WTC11 (cell line): Measurements from ENCODE around the gene TUT4. TPM values are rescaled to one million over a fixed set of nuclear protein-coding genes. Genes with fewer than 3 reads are reported as not detected.

Experiments
- ATAC-seq: fragments of 200-7000 bp; cut with Tn5 transposase; 2 replicates; pipeline ENCODE4 v1.10.0; 2021; ENCODE audit warnings: mild to moderate bottlenecking, moderate library complexity
- CTCF ChIA-PET: fragments of 300-600 bp; sonication (Branson Sonifier 250); formaldehyde crosslinking; loops from one replicate; lab custom pipeline; 2021; ENCODE audit warnings: antibody characterized with exemption; lab: Charles Lee
- POLR2A ChIA-PET: fragments of 350-600 bp; sonication (Branson Sonifier 250); formaldehyde crosslinking; loops from one replicate; lab custom pipeline; 2021; ENCODE audit warnings: antibody characterized with exemption; lab: Charles Lee
- DNase-seq: peaks from one replicate; pipeline ENCODE4 v3.0.0; 2021; ENCODE audit warnings: low spot score
- H3K27ac Mint-ChIP-seq: 2 replicates; pipeline ENCODE4 v1.8.0; 2021; ENCODE audit warnings: mixed read lengths
- H3K27me3 Mint-ChIP-seq: 2 replicates; pipeline ENCODE4 v1.8.0; 2021; ENCODE audit warnings: low read depth, mild to moderate bottlenecking, moderate library complexity, mixed read lengths
- H3K36me3 Mint-ChIP-seq: 2 replicates; pipeline ENCODE4 v1.8.0; 2021; ENCODE audit warnings: mixed read lengths
- H3K4me1 Mint-ChIP-seq: 2 replicates; pipeline ENCODE4 v1.8.0; 2022; ENCODE audit warnings: mixed read lengths
- H3K4me3 Mint-ChIP-seq: 2 replicates; pipeline ENCODE4 v1.8.0; 2021; ENCODE audit warnings: mild to moderate bottlenecking, moderate library complexity, mixed read lengths
- H3K9me3 Mint-ChIP-seq: 2 replicates; pipeline ENCODE4 v1.8.0; 2021; ENCODE audit warnings: mixed read lengths
- AR ChIP-seq: fragments of 250-450 bp; sonication (Bioruptor Pico); IDR thresholded peaks from 2 replicates; pipeline ENCODE4 v1.9.0; 2021; ENCODE audit warnings: mild to moderate bottlenecking
- CDX4 ChIP-seq: fragments of 250-450 bp; sonication (Bioruptor Pico); IDR thresholded peaks from 2 replicates; pipeline ENCODE4 v1.9.0; 2021; ENCODE audit warnings: moderate library complexity, mild to moderate bottlenecking, inconsistent platforms, borderline replicate concordance
- CREB1 ChIP-seq: sonication (generic); formaldehyde crosslinking; IDR thresholded peaks from 2 replicates; pipeline ENCODE4 v1.8.0; 2023; ENCODE audit warnings: mild to moderate bottlenecking, missing genetic modification reagents
- CREM ChIP-seq: sonication (generic); formaldehyde crosslinking; IDR thresholded peaks from 2 replicates; pipeline ENCODE4 v1.8.1; 2022; ENCODE audit warnings: mild to moderate bottlenecking, missing genetic modification reagents, moderate library complexity
- E2F4 ChIP-seq: sonication (generic); formaldehyde crosslinking; IDR thresholded peaks from 2 replicates; pipeline ENCODE4 v1.8.1; 2022; ENCODE audit warnings: low read depth, mild to moderate bottlenecking, moderate library complexity, missing genetic modification reagents, borderline replicate concordance
- FOXJ3 ChIP-seq: sonication (generic); formaldehyde crosslinking; IDR thresholded peaks from 2 replicates; pipeline ENCODE4 v1.9.0; 2021; ENCODE audit warnings: missing genetic modification reagents, mild to moderate bottlenecking, borderline replicate concordance
- FOXK1 ChIP-seq: sonication (generic); formaldehyde crosslinking; IDR thresholded peaks from 2 replicates; pipeline ENCODE4 v1.8.0; 2022; ENCODE audit warnings: mild to moderate bottlenecking, moderate library complexity, missing genetic modification reagents
- IRF2 ChIP-seq: sonication (generic); formaldehyde crosslinking; IDR thresholded peaks from 2 replicates; pipeline ENCODE4 v1.8.0; 2022; ENCODE audit warnings: low read depth, missing genetic modification reagents, borderline replicate concordance
- JAZF1 ChIP-seq: fragments of 250-450 bp; sonication (Bioruptor Pico); IDR thresholded peaks from 2 replicates; pipeline ENCODE4 v1.9.0; 2021; ENCODE audit warnings: moderate library complexity, mild to moderate bottlenecking, inconsistent platforms
- KAT7 ChIP-seq: sonication (generic); formaldehyde crosslinking; IDR thresholded peaks from 2 replicates; pipeline ENCODE4 v1.8.1; 2023; ENCODE audit warnings: missing genetic modification reagents, mild to moderate bottlenecking, borderline replicate concordance
- MLX ChIP-seq: sonication (generic); formaldehyde crosslinking; IDR thresholded peaks from 2 replicates; pipeline ENCODE4 v1.8.1; 2023; ENCODE audit warnings: mild to moderate bottlenecking, missing genetic modification reagents, moderate library complexity
- MXD4 ChIP-seq: fragments of 250-450 bp; sonication (Bioruptor Pico); IDR thresholded peaks from 2 replicates; pipeline ENCODE4 v1.8.0; 2021; ENCODE audit warnings: mild to moderate bottlenecking, moderate library complexity, borderline replicate concordance
- NR3C1 ChIP-seq: sonication (generic); formaldehyde crosslinking; conservative IDR thresholded peaks from 2 replicates; pipeline ENCODE4 v1.8.1; 2023; ENCODE audit warnings: low read depth, mild to moderate bottlenecking, missing genetic modification reagents
- PREB ChIP-seq: sonication (generic); formaldehyde crosslinking; IDR thresholded peaks from 2 replicates; pipeline ENCODE4 v1.8.1; 2022; ENCODE audit warnings: mild to moderate bottlenecking, missing genetic modification reagents, moderate library complexity, borderline replicate concordance
- SMAD3 ChIP-seq: sonication (generic); formaldehyde crosslinking; IDR thresholded peaks from 2 replicates; pipeline ENCODE4 v1.8.0; 2022; ENCODE audit warnings: missing genetic modification reagents, mild to moderate bottlenecking, borderline replicate concordance
- SOX15 ChIP-seq: fragments of 250-450 bp; sonication (Bioruptor Pico); IDR thresholded peaks from 2 replicates; pipeline ENCODE4 v1.9.0; 2021; ENCODE audit warnings: mild to moderate bottlenecking
- SP1 ChIP-seq: sonication (generic); formaldehyde crosslinking; conservative IDR thresholded peaks from 2 replicates; pipeline ENCODE4 v1.8.1; 2022; ENCODE audit warnings: missing genetic modification reagents
- TEAD4 ChIP-seq: sonication (generic); formaldehyde crosslinking; IDR thresholded peaks from 2 replicates; pipeline ENCODE4 v1.8.0; 2022; ENCODE audit warnings: mild to moderate bottlenecking, missing genetic modification reagents
- TP53 ChIP-seq: sonication (generic); formaldehyde crosslinking; IDR thresholded peaks from 2 replicates; pipeline ENCODE4 v1.8.1; 2023; ENCODE audit warnings: mild to moderate bottlenecking, missing genetic modification reagents
- ZNF232 ChIP-seq: sonication (generic); formaldehyde crosslinking; IDR thresholded peaks from 2 replicates; pipeline ENCODE4 v1.8.0; 2022; ENCODE audit warnings: mild to moderate bottlenecking, missing genetic modification reagents
- ZNF317 ChIP-seq: sonication (generic); formaldehyde crosslinking; IDR thresholded peaks from 2 replicates; pipeline ENCODE4 v1.8.1; 2023; ENCODE audit warnings: low read depth, mild to moderate bottlenecking, moderate library complexity, missing genetic modification reagents, borderline replicate concordance
- ZNF416 ChIP-seq: fragments of 250-450 bp; sonication (Bioruptor Pico); IDR thresholded peaks from 2 replicates; pipeline ENCODE4 v1.9.0; 2021; ENCODE audit warnings: mild to moderate bottlenecking, inconsistent platforms
- ZNF671 ChIP-seq: fragments of 250-450 bp; sonication (Bioruptor Pico); IDR thresholded peaks from 2 replicates; pipeline ENCODE4 v1.8.0; 2021; ENCODE audit warnings: mild to moderate bottlenecking
- total RNA-seq: library from RNA; stranded (reverse); gene quantifications from 3 replicates; pipeline ENCODE4 v1.2.3, GENCODE V29; 2021

The TUT4 gene
- total RNA-seq, 1 experiment from 2014 or later: 63.3 TPM

- TF ChIP-seq ZNF232 (CRISPR knock-in tag) (no peak), SOX15 (CRISPR knock-in tag) (no peak), MLX (CRISPR knock-in tag) (no peak), E2F4 (no peak), JAZF1 (CRISPR knock-in tag) (no peak), PREB (no peak), KAT7 (CRISPR knock-in tag) (no peak), CREB1 (CRISPR knock-in tag) (no peak)
Observed at GRCh38 chr1:52523376-52523775, 29.5 kb downstream of the TUT4 start (continued).

GRCh38 chr1:52520148-52520547 lies 32.7 kb downstream of the TUT4 start:
- H3K4me3 Mint-ChIP-seq: no peak overlapping the region
- DNase-seq (no peak), ATAC-seq (no peak)
- ChIA-PET CTCF (interaction anchor here (1.2 kb wide), 1 partner anchor 166 kb away, joined by 3 read pairs; no protein-coding TSS in a partner anchor), POLR2A (interaction anchor here (0.6 kb wide), 1 partner anchor 16 kb away, joined by 3 read pairs; no protein-coding TSS in a partner anchor)
- H3K4me1 Mint-ChIP-seq: peaks cover 11% of the 10 kb centered on the region
- no peaks in the 10 kb centered on the region for H3K27me3 Mint-ChIP-seq
- no peaks in the 10 kb centered on the region for H3K9me3 Mint-ChIP-seq
- H3K36me3 Mint-ChIP-seq: peaks cover 15% of the 10 kb centered on the region
- TF ChIP-seq SP1 (no peak), CDX4 (CRISPR knock-in tag) (no peak), TEAD4 (CRISPR knock-in tag) (no peak), TP53 (CRISPR knock-in tag) (no peak), NR3C1 (CRISPR knock-in tag) (no peak), PREB (no peak), AR (CRISPR knock-in tag) (no peak), IRF2 (no peak), MXD4 (CRISPR knock-in tag) (no peak)
- no peak overlapping the region for H3K27ac Mint-ChIP-seq

GRCh38 chr1:52518962-52519361 lies 33.9 kb downstream of the TUT4 start:
- Mint-ChIP-seq H3K4me1 (peaks cover 11% of the 10 kb centered on the region), H3K9me3 (no peaks in the 10 kb centered on the region)
- no peak for DNase-seq

More at GRCh38 chr1:52518962-52519361, 33.9 kb downstream of the TUT4 start:
- no peak overlapping the region for H3K4me3 Mint-ChIP-seq
- no peak overlapping the region for H3K27ac Mint-ChIP-seq
- no peaks in the 10 kb centered on the region for H3K27me3 Mint-ChIP-seq
- no peak for ATAC-seq
- ChIA-PET POLR2A (no interaction called here), CTCF (no interaction called here)
- peaks cover 6% of the 10 kb centered on the region for H3K36me3 Mint-ChIP-seq
- TF ChIP-seq ZNF416 (CRISPR knock-in tag): no peak
- TF ChIP-seq SOX15 (CRISPR knock-in tag): no peak
- no peak for TF ChIP-seq AR (CRISPR knock-in tag)
- TF ChIP-seq ZNF671: no peak
- no peak for TF ChIP-seq TP53 (CRISPR knock-in tag)
- TF ChIP-seq CREM (CRISPR knock-in tag): no peak
- TF ChIP-seq FOXK1 (CRISPR knock-in tag): no peak
- no peak for TF ChIP-seq FOXJ3 (CRISPR knock-in tag)
- TF ChIP-seq ZNF317 (CRISPR knock-in tag): no peak
- no peak for TF ChIP-seq SMAD3 (CRISPR knock-in tag)
